Neural crest cell (in vitro differentiated cells): ENCODE data around the gene AURKAIP1. TPM values are rescaled to one million over a fixed set of nuclear protein-coding genes. Genes with fewer than 3 reads are reported as not detected.
"Not testable (repeated sequence)": the region's sequence is repeated elsewhere in the genome, so short reads cannot be mapped to it uniquely, and the experiment has no call there.

ENCODE experiments used
- DNase-seq: peaks from one replicate; pipeline ENCODE4 v3.0.0; 2021; ENCODE audit warnings: low read depth, mixed read lengths, low spot score
- H3K27ac Mint-ChIP-seq: one replicate; pipeline ENCODE4 v1.8.0; 2021; ENCODE audit warnings: mild to moderate bottlenecking, mixed read lengths; ENCODE audit not compliant: unreplicated experiment
- H3K27me3 Mint-ChIP-seq: 2 replicates; pipeline ENCODE4 v1.8.0; 2021; ENCODE audit warnings: low read depth, mild to moderate bottlenecking, mixed read lengths
- H3K36me3 Mint-ChIP-seq: 2 replicates; pipeline ENCODE4 v1.8.0; 2021; ENCODE audit warnings: low read depth, mild to moderate bottlenecking, mixed read lengths
- H3K4me1 Mint-ChIP-seq: 2 replicates; pipeline ENCODE4 v1.8.0; 2021; ENCODE audit warnings: mixed read lengths
- H3K4me3 Mint-ChIP-seq: one replicate; pipeline ENCODE4 v1.8.0; 2021; ENCODE audit warnings: mild to moderate bottlenecking, mixed read lengths
- H3K9me3 Mint-ChIP-seq: 2 replicates; pipeline ENCODE4 v1.8.0; 2021; ENCODE audit warnings: mixed read lengths
- CTCF ChIP-seq: fragments of 200-600 bp; sonication (generic); conservative IDR thresholded peaks from 2 replicates; pipeline ENCODE4 v1.5.0; 2021; ENCODE audit warnings: antibody characterized with exemption, mild to moderate bottlenecking
- total RNA-seq: library from RNA; stranded (reverse); gene quantifications from 2 replicates; pipeline ENCODE4 v1.2.1, GENCODE V29; 2021

The AURKAIP1 gene
- total RNA-seq, 1 donor from 2014 or later: 128 TPM

- H3K36me3 Mint-ChIP-seq: peaks cover 40% of the 10 kb centered on the region
- no peaks in the 10 kb centered on the region for H3K9me3 Mint-ChIP-seq
- H3K27ac Mint-ChIP-seq: no peak overlapping the region
- no peak for TF ChIP-seq CTCF
- DNase-seq: no peak
- H3K4me3 Mint-ChIP-seq: no peak overlapping the region
- H3K4me1 Mint-ChIP-seq: no peaks in the 10 kb centered on the region
- no peaks in the 10 kb centered on the region for H3K27me3 Mint-ChIP-seq
Measured at GRCh38 chr1:1387098-1388077, 12.4 kb upstream of the AURKAIP1 start.

- no peaks in the 10 kb centered on the region for H3K9me3 Mint-ChIP-seq
- H3K27me3 Mint-ChIP-seq: no peaks in the 10 kb centered on the region
- no peaks in the 10 kb centered on the region for H3K4me1 Mint-ChIP-seq
- H3K36me3 Mint-ChIP-seq: peaks cover 34% of the 10 kb centered on the region
- TF ChIP-seq CTCF: no peak
- H3K4me3 Mint-ChIP-seq: no peak overlapping the region
- no peak for DNase-seq
- no peak overlapping the region for H3K27ac Mint-ChIP-seq
Measured at GRCh38 chr1:1385931-1386330, 10.9 kb upstream of the AURKAIP1 start.

- H3K9me3 Mint-ChIP-seq, H3K4me3 Mint-ChIP-seq, H3K4me1 Mint-ChIP-seq, DNase-seq, H3K27me3 Mint-ChIP-seq, H3K27ac Mint-ChIP-seq: not testable (repeated sequence)
- H3K36me3 Mint-ChIP-seq: peaks cover 30% of the 10 kb centered on the region
Measured at GRCh38 chr1:1385339-1385738, 10.3 kb upstream of the AURKAIP1 start.

- DNase-seq: no peak
- Mint-ChIP-seq H3K27me3 (no peaks in the 10 kb centered on the region), H3K36me3 (peaks cover 14% of the 10 kb centered on the region), H3K9me3 (no peaks in the 10 kb centered on the region), H3K4me3 (no peak overlapping the region), H3K4me1 (no peaks in the 10 kb centered on the region), H3K27ac (no peak overlapping the region)
- no peak for TF ChIP-seq CTCF
Measured at GRCh38 chr1:1381294-1381693, 6.3 kb upstream of the AURKAIP1 start.

- Mint-ChIP-seq H3K27me3 (no peaks in the 10 kb centered on the region), H3K36me3 (peaks cover 10% of the 10 kb centered on the region), H3K4me3 (no peak overlapping the region), H3K27ac (no peak overlapping the region), H3K9me3 (no peaks in the 10 kb centered on the region), H3K4me1 (no peaks in the 10 kb centered on the region)
- no peak for TF ChIP-seq CTCF
- no peak for DNase-seq
Measured at GRCh38 chr1:1380860-1381259, 5.9 kb upstream of the AURKAIP1 start.

GRCh38 chr1:1377540-1378205 is 2.7 kb upstream of the AURKAIP1 start:
- Mint-ChIP-seq H3K36me3 (peaks cover 1% of the 10 kb centered on the region), H3K4me1 (peaks cover 9% of the 10 kb centered on the region), H3K27ac (no peak overlapping the region), H3K9me3 (no peaks in the 10 kb centered on the region), H3K4me3 (peak overlapping the region; percentile 62), H3K27me3 (no peaks in the 10 kb centered on the region)
- no peak for DNase-seq
- TF ChIP-seq CTCF: no peak
